Upper lobe of left lung (tissue), 4 donors: ENCODE data around the gene LIME1.

Experiments
- CTCF ChIP-seq, 6 experiments: fragments of 450-650 bp in 4 of 6; fragments of 200-600 bp in 2 of 6; sonication (generic) in 2 of 6; IDR thresholded peaks; one replicate each; pipeline ENCODE4 v1.5.1; 2016 to 2019; ENCODE audit warnings: antibody characterized with exemption in 6 of 6
- POLR2A ChIP-seq, 4 donors: fragments of 450-650 bp; IDR thresholded peaks; one replicate each; pipeline ENCODE4 v1.5.1; 2016 to 2017; ENCODE audit warnings: antibody characterized with exemption in 4 of 4, mild to moderate bottlenecking in 2 of 4
- POLR2AphosphoS5 ChIP-seq, 2 donors: sonication (generic); formaldehyde crosslinking; IDR thresholded peaks; one replicate each; pipeline ENCODE4 v1.5.1; 2017; ENCODE audit warnings: antibody characterized with exemption in 2 of 2

GRCh38 chr20:63755933-63756647, 19.6 kb downstream of the LIME1 start:
- no peak for TF ChIP-seq CTCF (IDR thresholded peaks at IDR 0.05)
- TF ChIP-seq POLR2A (IDR thresholded peaks at IDR 0.05): no peak
- TF ChIP-seq POLR2AphosphoS5 (IDR thresholded peaks at IDR 0.05): no peak
